GM10266 (cell line): Measurements from ENCODE around the gene FANCB.

ENCODE experiments used
- DNase-seq: peaks from one replicate; pipeline ENCODE4 v3.0.0; 2012; ENCODE audit errors: extremely low spot score
- CTCF ChIP-seq: IDR thresholded peaks from 2 replicates; pipeline ENCODE4 v1.5.1; 2012; ENCODE audit warnings: mild to moderate bottlenecking, low read depth; ENCODE audit not compliant: control insufficient read depth, insufficient read depth; ENCODE audit errors: missing control alignments

FANCB gene

DNA sequence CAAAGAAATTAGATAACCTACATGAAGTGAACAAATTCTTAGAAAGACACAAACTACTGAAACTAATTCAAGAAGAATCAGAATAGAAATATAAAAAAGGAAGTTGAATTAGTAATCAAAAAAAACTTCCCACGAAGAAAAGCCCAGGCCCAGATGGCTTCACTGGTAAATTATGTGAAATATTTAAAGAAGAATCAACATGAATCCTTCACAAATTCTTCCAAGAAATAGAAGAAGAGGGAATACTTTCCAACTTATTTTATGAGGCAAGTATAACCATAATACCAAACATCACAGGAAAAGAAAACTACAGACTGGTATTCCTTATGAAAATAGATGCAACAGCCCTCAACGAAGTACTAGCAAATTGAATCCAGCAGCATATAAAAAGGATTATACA is 31.0 kb upstream of the FANCB start:
- TF ChIP-seq CTCF: no peak
- DNase-seq: no peak

- no peak for TF ChIP-seq CTCF
- DNase-seq: no peak
These were observed 29.7 kb upstream of the FANCB start for GRCh38 chrX:14902537-14902936.

DNA sequence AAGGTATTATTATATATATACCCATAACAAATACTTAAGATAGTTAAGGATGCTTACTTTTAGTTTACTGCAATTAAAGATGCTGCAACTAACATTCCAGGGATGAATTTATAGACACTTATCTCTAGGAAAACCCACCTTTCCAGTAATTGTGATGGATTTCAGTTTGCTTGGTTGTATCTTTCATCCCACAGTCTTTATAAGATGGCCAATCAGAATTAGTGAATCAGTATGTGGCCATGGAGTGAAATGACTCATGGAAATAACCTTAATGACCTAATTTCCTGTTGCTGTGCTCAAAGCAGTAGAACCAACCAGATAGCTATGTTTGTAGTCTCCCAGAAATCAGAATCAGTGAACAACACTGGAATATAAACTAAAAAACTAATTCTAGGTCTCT is 26.7 kb upstream of the FANCB start:
- no peak for DNase-seq
- no peak for TF ChIP-seq CTCF

GRCh38 chrX:14897042-14897441 is 24.2 kb upstream of the FANCB start:
- DNase-seq: no peak
- no peak for TF ChIP-seq CTCF

GRCh38 chrX:14896273-14896672 is 23.4 kb upstream of the FANCB start:
- no peak for DNase-seq
- TF ChIP-seq CTCF: no peak

DNA sequence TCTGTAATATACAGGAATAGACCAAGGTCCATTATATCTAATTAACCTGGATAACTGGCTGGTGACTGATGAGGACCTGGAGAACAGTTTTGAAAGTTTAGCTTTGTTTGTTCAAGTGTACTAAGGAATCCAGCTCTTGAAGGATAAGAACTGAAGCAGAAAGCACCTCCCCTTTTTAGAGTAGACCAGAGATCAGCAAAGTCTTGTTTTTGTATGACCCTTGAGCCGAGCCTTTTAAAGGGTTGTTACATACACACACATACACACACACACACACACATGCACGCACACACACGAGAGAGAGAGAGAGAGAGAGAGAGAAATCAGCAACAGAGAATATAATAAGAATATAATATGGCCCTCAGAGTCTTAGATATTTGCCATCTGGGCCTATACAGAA is 13.4 kb upstream of the FANCB start:
- no peak for DNase-seq
- no peak for TF ChIP-seq CTCF

- DNase-seq: no peak
- no peak for TF ChIP-seq CTCF
These were observed 11.8 kb upstream of the FANCB start for GRCh38 chrX:14884714-14885113.

- no peak for DNase-seq
- no peak for TF ChIP-seq CTCF
These were observed 11.0 kb upstream of the FANCB start for GRCh38 chrX:14883826-14884225.
